GM18526 (cell line): ENCODE measurements around the gene FBXW5.

Experiments
- POLR2A ChIP-seq: IDR thresholded peaks from 3 replicates; pipeline ENCODE4 v1.6.1; 2011; ENCODE audit not compliant: insufficient read length; ENCODE audit errors: extremely low read depth

The FBXW5 gene

DNA sequence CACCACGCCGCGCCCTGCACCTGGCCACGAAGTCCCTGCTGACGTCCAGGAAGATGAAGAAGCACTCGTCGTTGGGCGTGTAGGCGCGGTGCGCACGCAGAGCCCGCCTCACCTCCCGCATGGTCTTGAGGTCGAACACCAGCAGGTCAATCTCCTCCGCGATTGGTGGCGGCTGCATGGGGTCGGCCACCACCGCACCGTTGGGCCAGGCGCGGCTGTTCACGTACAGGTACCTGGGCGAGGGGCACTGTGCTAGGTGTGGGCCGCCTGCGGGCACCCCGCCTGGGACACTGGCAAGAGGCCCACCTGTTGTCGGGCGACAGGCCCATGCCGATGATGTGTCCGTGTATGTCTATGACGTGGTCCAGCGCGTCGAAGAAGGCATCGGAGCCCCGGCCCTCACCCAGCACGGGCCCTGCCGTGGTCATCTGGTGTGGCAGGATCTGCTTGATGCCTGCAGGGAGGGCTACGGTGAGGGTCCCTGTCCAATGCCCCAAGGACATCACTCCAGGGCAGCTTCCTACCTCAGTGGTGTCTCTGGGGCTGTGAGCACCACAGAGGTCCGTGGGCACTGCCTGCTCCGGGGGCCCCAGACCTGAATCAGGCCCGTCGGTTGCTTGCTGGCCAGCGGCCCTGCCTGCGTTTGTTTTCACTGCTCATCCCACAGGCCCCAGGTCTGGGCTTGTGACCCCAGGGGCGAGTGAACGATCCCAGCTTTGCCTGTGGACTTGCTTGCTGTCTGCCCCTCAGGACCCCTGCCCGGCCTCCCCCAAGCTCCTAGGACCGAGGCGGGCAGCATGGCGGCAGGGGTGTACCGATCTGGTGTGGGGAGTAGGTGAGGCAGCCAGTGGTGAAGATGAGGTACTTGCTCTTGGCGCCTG is 3.1 kb downstream of the FBXW5 start:
- no peak for TF ChIP-seq POLR2A

DNA sequence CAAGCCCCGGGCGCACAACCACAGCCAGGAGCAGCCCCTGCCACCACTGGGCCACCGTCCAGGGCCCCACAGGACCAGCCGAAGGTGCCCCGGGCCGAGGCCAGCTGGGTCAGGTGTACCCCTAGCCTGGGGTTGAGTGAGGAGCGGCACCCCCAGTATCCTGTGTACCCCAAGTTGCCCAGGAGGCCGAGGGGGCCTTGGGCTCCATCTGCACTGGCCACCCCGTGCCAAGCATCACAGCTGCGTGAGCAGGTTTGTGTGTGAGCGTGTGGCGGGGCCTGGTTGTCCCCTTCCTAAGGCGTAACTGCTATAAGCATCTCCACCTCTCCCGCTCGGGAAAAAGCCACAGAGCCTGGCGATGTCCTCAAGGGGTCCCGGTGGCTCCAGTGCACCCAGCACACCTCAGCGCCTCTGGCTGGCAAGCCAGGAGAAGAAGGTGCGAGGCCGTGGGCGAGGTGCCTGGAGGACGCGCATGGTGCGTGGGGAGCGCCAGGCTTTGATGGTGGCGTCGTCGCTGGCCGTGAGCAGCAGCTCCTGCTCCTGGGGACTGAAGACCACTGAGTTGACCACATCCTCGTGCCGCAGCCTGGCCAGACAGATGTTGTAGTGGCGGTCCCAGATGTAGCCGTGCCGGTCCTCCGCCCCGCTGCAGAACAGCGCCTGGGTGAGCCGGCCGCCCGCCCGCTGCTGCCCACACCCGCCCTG is 3.9 kb downstream of the FBXW5 start:
- TF ChIP-seq POLR2A, result no peak

DNA sequence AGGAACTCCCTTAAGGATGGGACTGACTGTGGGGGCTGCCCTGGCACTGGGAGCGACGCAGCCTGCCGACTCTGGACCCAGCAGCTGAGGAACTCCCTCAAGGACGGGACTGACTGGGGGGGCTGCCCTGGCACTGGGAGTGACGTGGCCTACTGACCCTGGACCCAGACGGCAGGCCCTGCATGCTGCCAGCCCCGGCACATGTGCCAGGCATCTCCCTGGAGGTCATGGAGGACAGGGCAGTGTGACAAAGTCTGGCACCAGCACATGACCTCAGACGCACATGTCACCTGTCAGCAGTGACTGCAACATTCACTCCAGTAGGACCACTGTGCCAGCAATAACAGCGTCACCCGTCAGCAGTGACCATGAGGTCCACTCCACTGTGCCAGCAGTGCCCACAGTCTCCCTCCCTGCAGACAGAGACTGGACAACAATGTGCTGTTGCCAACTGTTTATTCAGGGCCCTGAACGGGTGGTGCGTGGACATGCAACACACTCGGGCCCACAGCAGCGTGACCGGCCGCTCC is 4.5 kb downstream of the FBXW5 start:
- TF ChIP-seq POLR2A, result no peak

DNA sequence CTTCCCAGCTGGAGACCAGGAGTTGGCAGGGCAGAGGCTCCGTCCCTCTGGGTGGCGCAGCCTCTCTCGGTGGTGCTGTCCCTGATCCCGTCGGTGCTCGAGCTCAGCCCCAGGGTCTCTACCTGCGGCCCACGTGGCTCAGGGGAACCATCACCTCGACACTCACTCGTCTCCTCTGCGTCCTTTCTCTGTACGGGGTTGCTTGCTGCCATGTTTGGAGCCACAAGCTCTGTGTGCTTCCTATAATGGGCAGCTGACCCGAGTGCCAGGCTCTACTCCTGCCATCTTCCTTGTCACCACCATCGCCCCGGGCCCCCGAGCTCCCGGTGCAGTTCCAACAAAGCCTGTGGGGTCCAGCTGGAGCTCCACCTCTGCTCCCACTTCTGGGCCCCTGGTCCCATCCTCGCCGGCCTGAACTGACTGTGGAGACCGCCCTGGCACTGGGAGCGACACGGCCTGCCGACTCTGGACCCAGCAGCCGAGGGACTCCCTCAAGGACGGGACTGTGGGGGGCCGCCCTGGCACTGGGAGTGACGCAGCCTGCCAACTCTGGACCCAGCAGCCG is 5.0 kb downstream of the FBXW5 start:
- TF ChIP-seq POLR2A, result no peak

DNA sequence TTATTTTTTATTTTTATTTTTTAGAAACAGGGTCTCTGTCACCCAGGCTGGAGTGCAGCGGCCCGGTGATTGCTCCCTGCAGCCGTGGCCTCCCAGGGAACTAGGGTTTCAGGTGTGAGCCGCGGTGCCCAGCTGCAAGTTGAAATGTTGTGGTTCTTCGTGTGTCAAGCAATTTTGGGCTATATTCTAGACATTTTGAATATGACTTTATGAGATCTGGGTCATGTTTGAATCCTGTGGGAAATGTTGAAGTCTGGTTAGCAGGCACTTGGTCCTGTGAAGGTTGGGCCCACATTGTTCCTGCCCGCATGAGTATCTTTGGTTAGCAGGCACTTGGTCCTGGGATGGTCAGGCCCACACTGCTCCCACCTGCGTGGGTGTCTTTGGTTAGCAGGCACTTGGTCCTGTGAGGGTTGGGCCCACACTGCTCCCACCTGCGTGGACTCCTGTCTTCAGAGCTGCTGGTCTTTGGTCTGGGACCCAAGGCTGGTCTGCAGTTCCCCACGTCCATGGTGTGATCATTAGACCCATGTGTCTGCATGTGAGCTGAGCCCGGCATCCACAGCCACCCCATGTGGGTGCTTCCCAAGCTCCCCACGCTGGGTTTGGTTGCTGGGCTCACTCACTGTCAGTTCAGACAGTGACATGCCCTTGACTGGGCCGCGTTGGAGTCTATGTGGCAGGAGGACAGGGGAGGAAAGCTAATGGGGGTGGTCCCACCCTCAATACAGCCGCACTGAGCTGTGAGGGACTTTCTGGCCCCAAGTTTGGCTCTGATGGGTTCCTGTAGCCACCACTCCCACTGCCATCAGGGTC is 7.1 kb downstream of the FBXW5 start:
- TF ChIP-seq POLR2A, result no peak

DNA sequence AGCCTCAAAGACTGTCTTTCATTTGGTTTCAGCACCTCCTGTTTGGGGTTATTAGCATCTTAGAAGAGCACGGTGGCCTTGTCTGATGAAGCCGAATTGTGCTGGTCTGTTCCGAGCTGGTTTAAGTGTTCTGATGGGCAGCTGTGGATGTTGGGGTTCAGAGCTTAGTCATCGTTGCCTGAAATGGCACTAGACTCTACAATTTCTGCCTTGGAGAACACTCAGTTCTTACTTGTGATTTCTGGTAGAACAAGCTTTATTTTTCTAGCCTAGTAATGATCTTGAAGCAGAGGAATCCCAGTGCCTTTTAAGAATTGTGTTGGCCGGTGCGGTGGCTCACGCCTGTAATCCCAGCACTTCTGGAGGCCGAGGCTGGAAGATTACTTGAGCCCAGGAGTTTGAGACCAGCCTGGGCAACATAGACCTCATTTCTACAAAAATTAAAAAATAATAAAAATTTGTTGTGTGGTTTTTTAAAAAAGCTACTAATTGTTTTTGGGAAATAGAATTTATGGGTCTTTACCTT is 7.8 kb downstream of the FBXW5 start:
- no peak for TF ChIP-seq POLR2A

DNA sequence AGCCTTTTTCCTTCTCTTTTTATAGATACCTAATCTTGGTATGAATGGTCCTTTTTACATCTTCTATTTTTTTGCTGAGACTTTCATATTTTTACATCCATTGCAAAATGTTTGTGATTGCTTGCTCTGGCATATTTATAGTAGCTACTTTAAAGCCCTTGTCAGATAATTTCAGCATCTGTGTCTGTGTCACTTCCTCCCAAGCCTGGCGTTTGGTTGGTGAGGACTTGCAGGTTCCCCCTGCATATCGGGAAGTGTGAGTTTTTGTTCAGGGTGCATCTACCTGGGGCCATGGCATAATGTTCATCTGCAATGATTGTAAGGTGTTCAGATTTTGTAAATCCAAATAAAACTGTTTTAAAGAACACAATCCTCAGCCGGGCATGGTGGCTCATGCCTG is 8.9 kb downstream of the FBXW5 start:
- no peak for TF ChIP-seq POLR2A

DNA sequence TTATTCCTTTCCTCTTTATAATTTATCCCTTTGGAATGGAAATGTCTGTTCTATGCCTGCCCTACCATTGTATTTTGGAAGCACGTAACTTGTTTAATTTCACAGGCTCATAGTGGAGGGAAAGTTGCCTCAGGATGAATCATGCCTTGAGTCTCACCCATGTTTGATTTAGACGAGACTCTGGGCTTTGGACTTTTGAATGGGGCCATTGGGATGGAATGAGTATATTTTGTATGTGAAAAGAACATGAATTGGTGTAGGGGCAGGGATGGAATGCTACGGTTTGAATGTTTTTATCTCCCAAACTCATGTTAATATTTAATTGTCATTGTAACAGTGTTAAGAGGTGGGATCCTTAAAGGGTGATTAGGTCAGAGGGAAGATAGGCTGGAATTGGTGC is 10.3 kb downstream of the FBXW5 start:
- no peak for TF ChIP-seq POLR2A

DNA sequence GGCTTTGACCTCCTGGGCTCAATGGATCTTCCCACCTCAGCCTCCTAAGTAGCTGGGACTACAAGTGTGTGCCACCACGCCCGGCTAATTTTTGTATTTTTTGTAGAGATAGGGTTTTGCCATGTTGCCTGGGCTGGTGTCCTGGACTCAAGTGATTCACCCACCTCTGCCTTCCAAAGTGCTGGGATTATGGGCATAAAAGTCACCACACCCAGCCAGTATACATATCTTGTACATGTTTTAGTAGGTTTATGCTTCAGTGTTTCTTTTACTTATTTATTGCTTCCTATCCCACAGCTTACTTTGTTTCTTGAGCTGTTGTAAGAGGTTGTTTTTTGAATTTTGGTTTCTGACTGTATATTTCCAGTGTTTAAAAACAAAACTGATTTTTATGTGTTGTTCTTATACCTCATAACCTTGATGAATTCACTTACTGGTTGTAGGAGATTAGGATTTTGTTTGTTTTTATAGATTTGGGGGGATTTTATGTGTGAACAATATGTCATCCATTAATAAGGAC is 12.9 kb downstream of the FBXW5 start:
- TF ChIP-seq POLR2A, result no peak

DNA sequence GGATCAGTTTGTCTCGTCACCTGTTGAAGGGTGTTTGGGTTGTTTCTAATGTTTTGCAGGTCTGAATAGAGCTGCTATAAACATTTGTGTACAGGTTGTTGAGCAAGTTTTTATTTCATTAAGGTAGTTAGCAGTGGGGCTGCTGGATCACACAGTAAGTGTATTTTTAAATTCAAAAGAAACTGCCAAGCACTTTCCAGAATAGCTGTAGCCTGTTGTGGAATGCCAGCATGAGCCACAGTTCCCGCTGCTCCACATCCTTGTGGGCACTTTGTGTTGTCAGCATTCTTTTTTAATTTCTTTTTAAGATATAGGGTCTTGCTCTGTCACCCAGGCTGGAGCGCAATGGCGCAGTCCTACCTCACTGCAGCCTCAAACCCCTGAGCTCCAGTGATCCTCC is 14.5 kb downstream of the FBXW5 start:
- no peak for TF ChIP-seq POLR2A

DNA sequence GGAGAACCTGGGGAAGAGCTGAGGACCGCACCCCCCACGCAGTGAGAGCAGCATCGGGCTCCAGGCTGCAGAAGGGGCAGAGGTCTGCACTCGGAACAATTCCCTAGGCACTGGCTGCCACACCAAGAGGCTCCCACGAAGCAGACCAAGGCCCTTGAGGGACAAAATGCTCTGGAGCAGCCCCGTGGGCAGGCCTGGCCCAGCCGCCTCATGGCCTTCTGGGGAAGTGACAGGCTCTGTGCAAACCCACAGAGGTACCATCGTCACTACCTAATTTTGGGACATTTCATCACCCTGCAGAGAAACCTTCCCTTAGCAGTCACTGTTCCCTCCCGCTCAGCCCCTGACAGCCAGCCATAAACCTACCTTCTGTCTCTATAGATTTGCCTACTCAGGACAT is 15.9 kb downstream of the FBXW5 start:
- no peak for TF ChIP-seq POLR2A

DNA sequence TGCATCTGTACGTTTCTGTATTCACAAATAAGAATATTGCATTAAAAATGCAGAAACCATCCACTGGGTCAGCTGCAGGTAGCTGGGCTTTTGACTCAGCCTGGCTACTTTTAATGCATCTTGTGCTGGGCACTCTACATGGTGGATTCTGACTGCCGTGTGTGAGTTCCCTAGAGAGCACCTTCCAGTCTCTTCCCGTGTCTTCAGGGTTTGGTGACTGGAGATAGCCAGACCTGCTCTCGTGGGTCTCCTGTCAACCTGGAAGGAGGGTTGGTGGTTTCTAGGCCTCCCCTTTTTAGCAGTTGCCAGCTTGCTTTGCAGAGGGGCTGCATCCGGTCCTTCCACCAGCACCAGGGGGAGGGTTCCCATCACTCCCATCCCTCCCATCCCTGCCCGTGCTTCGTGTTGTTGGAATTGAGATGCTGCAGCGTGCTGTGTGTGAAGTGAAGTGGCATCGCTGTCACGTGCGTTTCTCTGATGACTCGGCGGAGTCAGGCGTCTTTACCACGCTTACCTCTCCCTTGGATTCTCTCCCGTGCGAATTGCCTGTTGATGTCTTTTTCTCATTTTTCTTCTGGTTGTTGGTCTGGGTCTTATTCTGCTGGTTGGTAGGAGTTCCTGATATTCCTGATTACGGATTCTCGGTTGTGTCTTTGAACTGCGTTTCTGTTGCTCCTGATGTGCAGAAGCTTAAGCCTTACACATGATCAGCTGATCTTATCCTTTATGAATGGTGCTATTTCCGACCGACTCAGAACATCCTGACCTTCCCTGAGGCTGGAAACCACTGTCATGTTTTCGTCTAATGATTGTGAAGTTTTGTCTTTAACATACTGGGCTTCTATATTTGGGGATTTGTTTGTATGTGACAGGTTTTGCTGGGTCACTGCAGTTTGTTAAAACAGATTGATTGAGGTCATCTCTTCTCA is 16.9 kb downstream of the FBXW5 start:
- no peak for TF ChIP-seq POLR2A

DNA sequence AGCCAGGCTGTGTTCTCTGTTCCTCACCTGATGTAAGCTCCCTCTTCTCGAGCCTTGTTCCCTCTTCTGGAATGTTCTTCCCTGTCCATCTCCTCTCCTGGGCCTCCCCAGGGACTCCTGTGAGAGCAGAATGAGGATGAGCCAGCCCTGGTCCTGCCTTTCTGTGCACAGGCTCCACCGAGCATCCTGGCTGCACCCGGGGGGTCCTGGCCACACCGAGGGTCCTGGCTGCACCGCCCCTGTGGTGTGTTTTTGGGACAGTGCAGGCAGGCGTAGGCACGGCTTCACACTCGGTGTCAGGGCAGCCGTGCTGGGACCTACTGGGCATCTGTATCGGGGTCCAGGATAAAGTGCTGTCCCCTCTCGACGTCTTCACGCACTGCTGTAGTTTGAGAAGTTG is 17.8 kb downstream of the FBXW5 start:
- no peak for TF ChIP-seq POLR2A
